Adipocyte (in vitro differentiated cells): ENCODE data around the gene GATD1.
A peak's percentile ranks its signal among the peaks of the same experiment; 100 is the strongest.

Experiments used
- DNase-seq: peaks from one replicate; pipeline ENCODE4 v3.0.0-alpha.2; 2015; ENCODE audit warnings: low read depth
- H3K27me3 ChIP-seq: replicated peaks from 2 replicates; pipeline ENCODE4 v1.7.0; 2013; ENCODE audit warnings: mild to moderate bottlenecking, low read length, moderate library complexity; ENCODE audit not compliant: control insufficient read depth, insufficient read depth
- H3K36me3 ChIP-seq: 2 replicates; pipeline ENCODE4 v1.7.0; 2013; ENCODE audit warnings: low read length, mild to moderate bottlenecking, moderate library complexity; ENCODE audit not compliant: control insufficient read depth, insufficient read depth, severe bottlenecking
- H3K4me1 ChIP-seq: 2 replicates; pipeline ENCODE4 v1.7.0; 2013; ENCODE audit warnings: mild to moderate bottlenecking, low read length, moderate library complexity; ENCODE audit not compliant: control insufficient read depth, insufficient read depth
- H3K4me3 ChIP-seq: 2 replicates; pipeline ENCODE4 v1.7.0; 2013; ENCODE audit warnings: mild to moderate bottlenecking, low read length, moderate library complexity
- H3K9ac ChIP-seq: 2 replicates; pipeline ENCODE4 v1.7.0; 2013; ENCODE audit warnings: mild to moderate bottlenecking, low read length, moderate library complexity
- H3K9me3 ChIP-seq: 2 replicates; pipeline ENCODE4 v1.7.0; 2013; ENCODE audit warnings: mild to moderate bottlenecking, low read length, moderate library complexity; ENCODE audit not compliant: control insufficient read depth

Gene GATD1

DNA sequence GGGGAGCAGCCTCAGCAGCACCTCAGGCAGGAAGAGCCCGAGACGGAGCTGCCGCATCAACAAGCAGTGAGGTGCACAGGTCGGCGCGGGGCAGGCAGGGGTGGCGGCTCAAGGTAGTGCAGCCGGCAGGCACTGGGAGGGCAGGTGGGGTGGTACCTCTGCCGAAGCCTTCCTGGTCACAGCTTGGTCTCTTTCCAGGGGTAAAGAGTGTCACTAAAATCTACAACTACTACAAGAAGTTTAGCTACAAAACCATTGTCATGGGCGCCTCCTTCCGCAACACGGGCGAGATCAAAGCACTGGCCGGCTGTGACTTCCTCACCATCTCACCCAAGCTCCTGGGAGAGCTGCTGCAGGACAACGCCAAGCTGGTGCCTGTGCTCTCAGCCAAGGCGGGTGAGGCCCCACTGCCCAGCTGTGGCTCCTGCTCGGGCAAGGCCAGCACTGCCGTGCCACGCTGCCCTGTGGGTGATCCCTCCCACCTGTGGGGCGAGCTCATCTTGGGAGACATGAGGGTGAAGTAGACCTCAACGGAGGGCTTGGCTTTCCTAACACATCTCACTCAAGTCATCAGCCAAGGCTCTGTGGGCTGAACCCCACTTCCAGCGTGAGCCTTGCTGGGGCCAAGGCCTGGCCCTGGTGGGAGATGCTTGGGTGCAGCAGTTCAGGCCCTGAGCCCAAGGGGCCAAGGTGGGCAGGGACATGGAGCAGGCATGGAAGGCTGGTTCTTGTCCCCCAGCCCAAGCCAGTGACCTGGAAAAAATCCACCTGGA lies 13.6 kb downstream of the GATD1 start:
- no peaks in the 10 kb centered on the region for H3K9me3 ChIP-seq
- H3K27me3 ChIP-seq = no peaks in the 10 kb centered on the region
- no peak overlapping the region for H3K4me3 ChIP-seq
- no peak for DNase-seq
- peak overlapping the region; percentile 60 for H3K9ac ChIP-seq
- H3K36me3 ChIP-seq = peaks cover 81% of the 10 kb centered on the region
- peaks cover 50% of the 10 kb centered on the region for H3K4me1 ChIP-seq

DNA sequence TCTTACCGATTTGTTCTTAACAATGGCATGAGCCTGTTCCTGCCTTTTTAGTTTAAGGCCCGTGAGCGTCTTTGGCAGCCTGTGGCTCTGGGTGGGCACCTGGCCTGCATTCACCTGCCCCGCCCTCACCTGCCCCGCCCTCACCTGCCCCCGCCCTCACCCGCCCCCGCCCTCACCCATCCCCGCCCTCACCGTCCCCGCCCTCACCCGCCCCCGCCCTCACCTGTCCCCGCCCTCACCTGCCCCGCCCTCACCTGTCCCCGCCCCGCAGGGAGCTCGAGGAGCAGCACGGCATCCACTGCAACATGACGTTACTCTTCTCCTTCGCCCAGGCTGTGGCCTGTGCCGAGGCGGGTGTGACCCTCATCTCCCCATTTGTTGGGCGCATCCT lies 14.2 kb downstream of the GATD1 start:
- H3K9me3 ChIP-seq = no peaks in the 10 kb centered on the region
- H3K4me3 ChIP-seq = no peak overlapping the region
- H3K36me3 ChIP-seq = peaks cover 86% of the 10 kb centered on the region
- DNase-seq = no peak
- H3K4me1 ChIP-seq = peaks cover 50% of the 10 kb centered on the region
- H3K27me3 ChIP-seq = no peaks in the 10 kb centered on the region
- H3K9ac ChIP-seq = peak overlapping the region; percentile 60

- no peaks in the 10 kb centered on the region for H3K9me3 ChIP-seq
- H3K9ac ChIP-seq = peak overlapping the region; percentile 9
- H3K36me3 ChIP-seq = peaks cover 88% of the 10 kb centered on the region
- peaks cover 50% of the 10 kb centered on the region for H3K4me1 ChIP-seq
- H3K4me3 ChIP-seq = no peak overlapping the region
- DNase-seq = peak; percentile 70
- H3K27me3 ChIP-seq = no peaks in the 10 kb centered on the region
Observed at GRCh38 chr11:762421-763072, 14.7 kb downstream of the GATD1 start.

DNA sequence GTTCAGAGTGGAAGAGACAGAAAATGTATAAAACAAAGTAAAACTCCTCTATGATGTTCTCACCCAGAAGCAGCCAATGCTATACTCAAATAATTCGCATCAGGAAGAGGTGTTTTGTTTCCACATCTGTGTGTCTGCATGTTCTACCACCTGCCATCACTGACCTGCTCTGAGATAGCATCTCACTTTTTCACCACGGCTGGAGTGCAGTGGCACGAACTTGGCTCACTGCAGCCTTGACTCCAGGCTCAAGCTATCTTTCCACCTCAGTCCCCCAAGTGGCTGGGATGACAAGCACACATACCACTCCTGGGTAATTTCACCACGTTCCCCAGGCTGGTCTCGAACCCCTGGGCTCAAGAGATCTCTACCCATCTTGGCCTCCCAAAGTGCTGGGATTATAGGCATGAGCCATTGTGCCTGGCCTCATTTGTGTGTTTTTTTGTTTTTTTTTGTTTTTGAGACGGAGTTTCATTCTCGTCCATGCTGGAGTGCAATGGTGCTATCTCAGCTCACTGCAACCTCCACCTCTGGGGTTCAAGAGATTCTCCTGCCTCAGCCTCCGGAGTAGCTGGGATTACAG lies 15.7 kb downstream of the GATD1 start:
- Histone ChIP-seq H3K27me3 (no peaks in the 10 kb centered on the region), H3K36me3 (peaks cover 88% of the 10 kb centered on the region), H3K4me1 (peaks cover 43% of the 10 kb centered on the region), H3K9ac (peak overlapping the region; percentile 10), H3K9me3 (no peaks in the 10 kb centered on the region), H3K4me3 (no peak overlapping the region)
- DNase-seq = no peak

DNA sequence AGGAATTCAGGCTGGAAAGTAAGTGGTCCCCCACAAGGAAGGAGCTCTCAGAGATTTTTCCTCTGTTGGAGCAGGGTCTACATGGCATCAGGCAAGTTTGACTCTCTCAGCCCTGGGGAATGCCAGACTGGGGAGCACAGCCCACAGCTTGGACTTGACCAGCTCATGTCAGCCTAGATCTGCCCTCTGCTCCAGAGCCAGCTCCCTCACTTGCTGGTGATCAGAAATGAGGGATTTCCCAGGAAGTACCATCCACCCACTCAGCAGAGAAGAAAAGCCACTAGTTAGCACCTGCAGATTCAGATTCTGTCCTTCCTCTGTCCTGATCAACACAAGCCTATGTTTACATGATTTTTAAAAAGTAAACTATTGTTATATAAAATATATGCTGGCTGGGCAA lies 17.1 kb downstream of the GATD1 start:
- no peaks in the 10 kb centered on the region for H3K9me3 ChIP-seq
- H3K27me3 ChIP-seq = no peaks in the 10 kb centered on the region
- H3K9ac ChIP-seq = peak overlapping the region; percentile 42
- no peak overlapping the region for H3K4me3 ChIP-seq
- peaks cover 35% of the 10 kb centered on the region for H3K4me1 ChIP-seq
- H3K36me3 ChIP-seq = peaks cover 90% of the 10 kb centered on the region
- DNase-seq = no peak

DNA sequence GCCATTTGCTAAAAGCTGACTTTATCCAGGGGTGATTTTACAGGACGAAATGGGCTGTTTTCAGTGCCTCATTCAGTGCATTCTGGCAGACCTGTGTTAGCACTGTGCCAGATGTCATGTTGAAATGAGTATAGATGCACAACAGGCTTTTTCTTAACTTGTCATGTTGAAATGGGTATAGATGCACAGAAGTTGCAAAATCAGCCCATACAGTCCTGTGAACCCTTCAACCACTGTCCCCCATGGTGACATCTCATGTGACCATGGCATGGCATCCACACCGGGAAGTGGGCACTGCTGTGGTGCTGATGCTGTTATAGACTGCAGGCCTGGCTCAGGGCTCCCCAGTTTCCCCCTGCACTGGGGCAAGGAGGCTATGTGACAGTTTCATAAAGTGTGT lies 27.6 kb downstream of the GATD1 start:
- peak; percentile 58 for DNase-seq
- Histone ChIP-seq H3K27me3 (no peaks in the 10 kb centered on the region), H3K4me3 (peak overlapping the region; percentile 95)

GRCh38 chr11:748007-748359 lies 29.3 kb downstream of the GATD1 start:
- H3K9ac ChIP-seq = peak overlapping the region; percentile 97
- H3K36me3 ChIP-seq = peaks cover 7% of the 10 kb centered on the region
- H3K4me3 ChIP-seq = peak overlapping the region; percentile 95
- peaks cover 30% of the 10 kb centered on the region for H3K4me1 ChIP-seq
- H3K27me3 ChIP-seq = no peaks in the 10 kb centered on the region
- H3K9me3 ChIP-seq = no peaks in the 10 kb centered on the region
- DNase-seq = peak; percentile 51

More for the DNA sequence above, 27.6 kb downstream of the GATD1 start:
- Histone ChIP-seq H3K9ac (peak overlapping the region; percentile 97), H3K36me3 (peaks cover 7% of the 10 kb centered on the region), H3K4me1 (peaks cover 30% of the 10 kb centered on the region), H3K9me3 (no peaks in the 10 kb centered on the region)

- peaks cover 28% of the 10 kb centered on the region for H3K4me1 ChIP-seq
- H3K27me3 ChIP-seq = no peaks in the 10 kb centered on the region
- peak within 1 kb of the TSS; percentile 95 for H3K4me3 ChIP-seq
- no peaks in the 10 kb centered on the region for H3K9me3 ChIP-seq
- H3K9ac ChIP-seq = peak within 1 kb of the TSS; percentile 97
- H3K36me3 ChIP-seq = peaks cover 2% of the 10 kb centered on the region
- DNase-seq = peak; percentile 98
Observed at GRCh38 chr11:747158-748006, 29.9 kb downstream of the GATD1 start, which contains the start of gene TALDO1. TSS of gene TALDO1 (plus strand) at chr11:747464. CDS start at chr11:747482, 18 bp downstream.

DNA sequence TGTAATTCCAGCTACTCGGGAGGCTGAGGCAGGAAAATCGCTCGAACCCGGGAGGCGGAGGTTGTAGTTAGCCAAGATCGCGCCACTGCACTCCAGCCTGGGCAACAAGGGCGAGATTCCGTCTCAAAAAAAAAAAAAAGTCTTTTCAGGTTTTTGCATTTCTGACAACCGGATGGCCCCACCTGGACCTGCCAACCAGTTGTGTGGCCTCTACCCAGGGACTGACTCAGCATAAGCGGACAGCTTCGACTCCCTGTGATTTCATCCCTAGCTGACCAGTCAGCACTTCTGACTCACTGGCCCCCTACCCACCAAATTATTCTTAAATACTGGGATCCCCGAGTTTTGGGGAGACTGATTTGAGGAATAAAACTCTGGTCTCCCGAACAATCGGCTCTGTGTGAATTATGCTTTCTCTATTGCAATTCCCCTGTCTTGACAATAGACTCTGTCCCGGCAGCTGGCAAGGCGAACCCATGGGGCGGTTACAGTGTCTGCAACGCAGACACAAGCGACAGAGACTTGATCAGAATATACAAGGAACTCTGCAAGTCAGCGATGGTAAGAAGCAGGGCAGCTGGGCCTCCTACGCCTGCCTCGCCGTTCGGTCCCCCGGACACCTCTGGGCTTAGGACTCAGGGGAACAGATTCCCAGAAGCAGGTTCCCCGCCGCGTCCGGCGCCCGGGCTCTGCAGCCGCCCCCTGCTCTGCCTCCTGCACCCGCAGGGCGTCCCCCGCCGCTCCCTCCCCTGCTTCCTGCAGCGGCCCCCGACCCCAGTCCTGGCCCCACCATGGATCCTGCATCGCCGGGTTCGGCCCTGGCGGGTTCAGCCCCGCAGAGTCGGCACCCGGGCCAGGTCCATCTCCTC lies 30.8 kb downstream of the GATD1 start:
- peak overlapping the region; percentile 95 for H3K4me3 ChIP-seq
- no peaks in the 10 kb centered on the region for H3K36me3 ChIP-seq
- H3K4me1 ChIP-seq = peaks cover 26% of the 10 kb centered on the region
- H3K9ac ChIP-seq = peak overlapping the region; percentile 97
- H3K9me3 ChIP-seq = no peaks in the 10 kb centered on the region
- no peaks in the 10 kb centered on the region for H3K27me3 ChIP-seq
- DNase-seq = peak; percentile 34

GRCh38 chr11:745428-745827 lies 31.9 kb downstream of the GATD1 start:
- H3K4me1 ChIP-seq = peaks cover 24% of the 10 kb centered on the region
- DNase-seq = no peak
- no peaks in the 10 kb centered on the region for H3K9me3 ChIP-seq
- no peak overlapping the region for H3K9ac ChIP-seq
- H3K27me3 ChIP-seq = no peaks in the 10 kb centered on the region
- no peaks in the 10 kb centered on the region for H3K36me3 ChIP-seq
- no peak overlapping the region for H3K4me3 ChIP-seq
